DMS114 treated with DMSO at 0.1 percent for 48 hours (cell line): Measurements from ENCODE around the gene ASIC3.

ENCODE experiments used
- DNase-seq: peaks from one replicate; lab custom pipeline; 2025; ENCODE audit not compliant: unreplicated experiment; lab: John Stamatoyannopoulos, UW

ASIC3 gene

GRCh38 chr7:151085329-151085690, 37.0 kb downstream of the ASIC3 start:
- no peak for DNase-seq

- peak; percentile 68 for DNase-seq
These were observed 37.6 kb downstream of the ASIC3 start, which contains the start of gene AGAP3 for GRCh38 chr7:151085691-151086620. Gene AGAP3 (plus strand): TSS chr7:151086475. CDS start chr7:151086742, 267 bp downstream.

GRCh38 chr7:151086802-151087244, 38.5 kb downstream of the ASIC3 start:
- no peak for DNase-seq

- DNase-seq = no peak
These were observed 39.1 kb downstream of the ASIC3 start for GRCh38 chr7:151087245-151088018.

GRCh38 chr7:151088019-151088855, 39.9 kb downstream of the ASIC3 start:
- DNase-seq = no peak

GRCh38 chr7:151088856-151089699, 40.7 kb downstream of the ASIC3 start:
- DNase-seq = no peak

- no peak for DNase-seq
These were observed 41.8 kb downstream of the ASIC3 start for GRCh38 chr7:151089893-151090730.

- DNase-seq = no peak
These were observed 42.7 kb downstream of the ASIC3 start for GRCh38 chr7:151091003-151091402.

- no peak for DNase-seq
These were observed 43.1 kb downstream of the ASIC3 start for GRCh38 chr7:151091431-151091830.

- DNase-seq = no peak
These were observed 43.7 kb downstream of the ASIC3 start for GRCh38 chr7:151091988-151092387.

- DNase-seq = no peak
These were observed 45.4 kb downstream of the ASIC3 start for GRCh38 chr7:151093748-151094147.

GRCh38 chr7:151094675-151095074, 46.3 kb downstream of the ASIC3 start:
- no peak for DNase-seq

- DNase-seq = no peak
These were observed 46.9 kb downstream of the ASIC3 start for GRCh38 chr7:151095123-151095797.

- no peak for DNase-seq
These were observed 47.6 kb downstream of the ASIC3 start for GRCh38 chr7:151095828-151096475.

GRCh38 chr7:151099486-151100211, 51.3 kb downstream of the ASIC3 start:
- no peak for DNase-seq

- DNase-seq = no peak
These were observed 52.6 kb downstream of the ASIC3 start for GRCh38 chr7:151100921-151101320.

- no peak for DNase-seq
These were observed 53.5 kb downstream of the ASIC3 start for GRCh38 chr7:151101621-151102396.
